ENCODE results near the gene STXBP5. TPM values are rescaled to one million over a fixed set of nuclear protein-coding genes. Genes with fewer than 3 reads are reported as not detected.

The STXBP5 gene
- total and polyA plus RNA-seq, 2 donors (not counting 1 experiment from before 2014, with no cell fraction given), result 4.6 to 24.1 TPM

- Mint-ChIP-seq H3K27ac (no peak overlapping the region), H3K9me3 (ENCODE audit: insufficient read depth) (no peaks in the 10 kb centered on the region), H3K27me3 (no peaks in the 10 kb centered on the region), H3K4me1 (peaks cover 1% of the 10 kb centered on the region), H3K4me3 (no peak overlapping the region)
- TF ChIP-seq CTCF (IDR thresholded peaks at IDR 0.05), result no peak
- no peak for TF ChIP-seq EZH2 (IDR thresholded peaks at IDR 0.05; ENCODE audit: borderline replicate concordance, insufficient read depth, low read depth, low read length, poor library complexity, severe bottlenecking)
- ChIA-PET CTCF (no interaction called here), POLR2A (no interaction called here)
- Histone ChIP-seq H3K27me3 (replicated peaks in 1 of 4; ENCODE audit: control extremely low read depth in 1 of 4, control insufficient read depth in 3 of 4, insufficient read depth in 4 of 4, low read length in 3 of 4) (no peaks in the 10 kb centered on the region), H4K20me1 (ENCODE audit: control insufficient read depth, insufficient read depth, low read length, poor library complexity, severe bottlenecking) (no peaks in the 10 kb centered on the region), H3K4me3 (ENCODE audit: control extremely low read depth in 1 of 5, extremely low read depth in 1 of 5, insufficient read depth in 1 of 5, low read depth in 2 of 5, low read length in 4 of 5) (no peak overlapping the region), H3K27ac (ENCODE audit: low read length in 2 of 2) (no peak overlapping the region), H2AFZ (ENCODE audit: insufficient read depth, low read depth, low read length, poor library complexity, severe bottlenecking) (no peak overlapping the region), H3K4me2 (replicated peaks; ENCODE audit: low read depth, low read length, poor library complexity, severe bottlenecking) (no peak overlapping the region), H3K9me3 (ENCODE audit: control extremely low read depth in 1 of 3, control insufficient read depth in 2 of 3, insufficient read depth in 1 of 3, low read length in 2 of 3) (peaks cover 0 to 2% (median 0%) of the 10 kb centered on the region in 3 donors), H3K79me2 (ENCODE audit: control insufficient read depth, insufficient read depth, low read length) (no peaks in the 10 kb centered on the region), H3K36me3 (replicated peaks in 1 of 2; ENCODE audit: control extremely low read depth in 1 of 2, control insufficient read depth in 1 of 2, extremely low read depth in 1 of 2, insufficient read depth in 2 of 2, low read length in 1 of 2) (peaks cover 9 to 10% of the 10 kb centered on the region in 2 experiments), H3K4me1 (ENCODE audit: control insufficient read depth in 2 of 2, insufficient read depth in 2 of 2, low read length in 2 of 2) (no peaks in the 10 kb centered on the region), H3K9ac (ENCODE audit: low read length) (no peak overlapping the region)
- no CpG with 5 or more reads among the region's 2 CpGs for WGBS (ENCODE audit: insufficient coverage)
- ATAC-seq (ENCODE audit: low read depth) (no peak), DNase-seq (no peak)
- intact Hi-C loops (cut with micrococcal nuclease), result no loop called here
Observed at GRCh38 chr6:147279427-147279826, 75.2 kb downstream of the STXBP5 start.

GRCh38 chr6:147281895-147282565, 77.8 kb downstream of the STXBP5 start:
- intact Hi-C loops (cut with micrococcal nuclease), result no loop called here
- ChIA-PET POLR2A (no interaction called here), CTCF (interaction anchor here (2.7 kb wide), 1 partner anchor 426 kb away, joined by 8 read pairs; no protein-coding TSS in a partner anchor)
- H3K4me3 Mint-ChIP-seq, result no peak overlapping the region
- ATAC-seq (ENCODE audit: low read depth), result no peak
- H3K27me3 ChIP-seq (replicated peaks in 1 of 4; ENCODE audit: control extremely low read depth in 1 of 4, control insufficient read depth in 3 of 4, insufficient read depth in 4 of 4, low read length in 3 of 4), result no peaks in the 10 kb centered on the region
- peaks cover 0 to 6% of the 10 kb centered on the region in 2 donors for H3K4me1 ChIP-seq (ENCODE audit: control insufficient read depth in 2 of 2, insufficient read depth in 2 of 2, low read length in 2 of 2)
- peaks cover 8% of the 10 kb centered on the region for H3K4me1 Mint-ChIP-seq
- no peak for DNase-seq
- H3K9me3 ChIP-seq (ENCODE audit: control extremely low read depth in 1 of 3, control insufficient read depth in 2 of 3, insufficient read depth in 1 of 3, low read length in 2 of 3), result peaks cover 0 to 2% (median 0%) of the 10 kb centered on the region in 3 donors
- H3K9ac ChIP-seq (ENCODE audit: low read length), result no peak overlapping the region
- H3K36me3 ChIP-seq (replicated peaks in 1 of 2; ENCODE audit: control extremely low read depth in 1 of 2, control insufficient read depth in 1 of 2, extremely low read depth in 1 of 2, insufficient read depth in 2 of 2, low read length in 1 of 2), result peaks cover 7 to 10% of the 10 kb centered on the region in 2 experiments
- no peak overlapping the region for H3K4me3 ChIP-seq (ENCODE audit: control extremely low read depth in 1 of 5, extremely low read depth in 1 of 5, insufficient read depth in 1 of 5, low read depth in 2 of 5, low read length in 4 of 5)
- TF ChIP-seq EZH2 (IDR thresholded peaks at IDR 0.05; ENCODE audit: borderline replicate concordance, insufficient read depth, low read depth, low read length, poor library complexity, severe bottlenecking), result no peak
- no peak for TF ChIP-seq CTCF (IDR thresholded peaks at IDR 0.05)
- H3K9me3 Mint-ChIP-seq (ENCODE audit: insufficient read depth), result no peaks in the 10 kb centered on the region
- H2AFZ ChIP-seq (ENCODE audit: insufficient read depth, low read depth, low read length, poor library complexity, severe bottlenecking), result no peak overlapping the region
- no peak overlapping the region for H3K27ac Mint-ChIP-seq
- H4K20me1 ChIP-seq (ENCODE audit: control insufficient read depth, insufficient read depth, low read length, poor library complexity, severe bottlenecking), result no peaks in the 10 kb centered on the region
- H3K27ac ChIP-seq (ENCODE audit: low read length in 2 of 2), result no peak overlapping the region
- no peak overlapping the region for H3K4me2 ChIP-seq (replicated peaks; ENCODE audit: low read depth, low read length, poor library complexity, severe bottlenecking)
- no peaks in the 10 kb centered on the region for H3K27me3 Mint-ChIP-seq
- WGBS (ENCODE audit: insufficient coverage), result no CpG with 5 or more reads among the region's 2 CpGs
- no peaks in the 10 kb centered on the region for H3K79me2 ChIP-seq (ENCODE audit: control insufficient read depth, insufficient read depth, low read length)
